ENCODE data around the gene TMEM30A. TPM values are rescaled to one million over a fixed set of nuclear protein-coding genes. Genes with fewer than 3 reads are reported as not detected.

TMEM30A gene
- total RNA-seq, 1 donor from 2014 or later = 40.0 TPM

DNA sequence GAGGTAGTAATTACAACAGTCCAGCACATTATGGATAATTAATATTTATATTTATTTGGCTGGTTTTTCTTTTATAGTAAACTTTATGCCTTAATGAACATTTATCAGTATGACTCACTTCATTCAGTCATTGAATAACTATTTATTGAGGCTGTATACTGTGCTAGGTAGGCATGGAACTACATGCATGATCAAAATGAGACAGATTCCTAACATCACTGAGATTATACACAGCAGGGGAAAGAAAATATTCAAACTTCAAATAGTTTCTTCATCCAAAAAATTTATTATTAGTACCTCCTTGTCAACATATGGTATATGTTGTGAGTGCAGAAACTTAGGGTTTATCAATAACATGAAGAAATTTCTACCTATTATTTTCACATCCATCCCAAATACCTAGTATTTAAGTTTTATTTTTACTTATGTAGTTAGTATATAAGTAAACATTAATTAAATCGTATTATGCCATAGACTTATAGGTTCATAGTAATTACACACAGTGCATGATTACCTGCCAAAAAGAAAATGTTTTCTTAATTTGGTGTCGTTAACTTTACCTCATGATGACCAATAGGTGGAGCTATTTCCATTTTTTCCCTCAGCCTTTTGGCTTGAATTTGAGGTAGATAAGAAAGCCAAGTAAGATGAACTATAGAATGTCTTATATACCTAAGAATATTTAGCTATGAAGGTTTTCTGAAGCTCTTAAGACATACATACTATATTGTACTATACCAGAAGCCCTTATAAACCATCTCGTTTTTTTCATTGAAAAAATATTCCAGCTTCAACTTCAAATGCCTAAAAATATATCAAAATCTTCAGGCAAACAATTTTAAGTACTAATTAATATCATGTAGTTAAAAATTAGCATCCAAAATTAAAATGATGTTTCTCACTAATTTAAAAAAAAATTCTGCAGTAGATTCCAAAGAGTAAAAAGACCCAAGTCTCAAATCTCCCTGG lies 12.5 kb upstream of the TMEM30A start:
- DNase-seq = no peak
- intact Hi-C loops (cut with DNase I) = loop anchor here (5.0 kb wide), 1 partner anchor 210 kb away; no protein-coding TSS in a partner anchor
- ATAC-seq (ENCODE audit: poor library complexity) = peak; percentile 42

GRCh38 chr6:75292555-75292954 lies 8.0 kb upstream of the TMEM30A start:
- intact Hi-C loops (cut with DNase I) = no loop called here

DNA sequence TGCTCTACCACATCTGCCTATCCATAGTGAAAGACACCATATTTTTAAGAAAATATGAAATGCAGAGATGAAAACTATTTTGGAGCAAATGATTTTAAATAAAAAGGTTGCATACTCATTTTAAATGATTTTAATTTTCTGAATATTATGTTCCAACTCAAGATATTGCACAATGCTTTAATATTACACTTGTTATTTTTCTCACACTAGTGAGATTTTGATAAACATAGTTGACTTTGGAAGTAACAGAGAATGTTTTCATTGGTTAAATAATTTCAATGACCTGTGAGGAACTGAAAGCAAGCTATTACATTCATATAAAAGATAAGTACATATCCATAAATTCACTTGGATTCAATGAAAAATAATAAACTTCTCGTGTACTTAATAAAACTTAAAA lies 7.2 kb upstream of the TMEM30A start:
- DNase-seq = no peak
- no peak for ATAC-seq (ENCODE audit: poor library complexity)
- intact Hi-C loops (cut with DNase I) = no loop called here

More at GRCh38 chr6:75292555-75292954, 8.0 kb upstream of the TMEM30A start:
- ATAC-seq (ENCODE audit: poor library complexity) = no peak
- DNase-seq = no peak

DNA sequence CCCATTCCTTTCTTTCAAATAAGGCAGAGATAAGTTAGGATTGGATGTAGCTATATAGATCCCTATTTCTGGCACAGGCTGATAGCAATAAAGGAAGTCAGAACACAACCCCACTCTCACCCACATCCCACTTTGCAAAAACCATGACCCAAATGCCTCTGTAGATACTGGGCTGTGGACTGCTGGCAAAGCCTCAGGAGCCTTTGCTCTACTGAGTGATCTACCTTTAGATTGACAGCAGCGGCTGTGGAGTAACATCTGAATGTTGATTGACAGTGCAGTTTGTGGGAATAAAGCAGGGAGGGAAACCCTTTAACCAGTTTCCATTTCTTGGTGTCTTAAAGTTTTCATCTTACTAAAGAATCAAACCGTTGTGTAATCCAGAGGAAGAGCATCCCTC lies 6.7 kb upstream of the TMEM30A start:
- ATAC-seq (ENCODE audit: poor library complexity) (peak; percentile 30), DNase-seq (no peak)
- intact Hi-C loops (cut with DNase I) = no loop called here

DNA sequence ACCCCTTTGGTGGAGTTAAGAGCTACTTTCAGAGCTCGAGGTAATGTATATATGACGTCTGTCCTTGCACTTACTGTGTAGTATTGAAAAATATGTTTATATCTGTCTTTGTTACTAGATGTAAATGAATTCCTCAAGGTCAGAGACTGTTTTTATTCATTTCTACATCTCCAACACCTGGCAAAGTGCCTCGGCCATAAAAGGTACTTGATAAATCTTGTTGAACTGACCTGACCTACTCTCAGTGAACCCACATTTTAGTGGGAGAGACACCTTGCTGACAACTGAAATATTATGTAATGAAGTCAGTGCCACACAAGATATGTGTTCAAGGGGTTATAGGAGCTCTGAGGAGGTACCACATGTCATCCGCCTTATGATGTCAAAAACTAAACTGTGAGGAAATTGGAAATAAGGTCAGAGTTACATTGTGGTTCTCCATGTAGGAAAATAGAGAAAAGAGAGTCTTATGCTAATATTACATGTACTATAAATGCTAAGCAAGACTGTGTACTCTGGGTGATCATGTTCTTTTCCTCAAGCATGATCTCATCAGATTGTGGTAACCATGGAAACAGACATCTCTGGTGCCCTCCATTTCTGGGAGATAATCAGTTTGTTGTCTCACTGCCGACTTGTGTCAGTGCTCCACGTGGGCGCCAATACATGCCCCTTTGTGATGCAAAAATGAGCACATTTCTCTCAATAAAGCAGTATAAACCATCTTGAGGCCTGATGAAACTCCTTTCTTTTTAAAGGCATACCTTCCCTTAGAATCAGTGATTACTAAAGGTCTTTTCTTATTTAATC lies 5.7 kb upstream of the TMEM30A start:
- ATAC-seq (ENCODE audit: poor library complexity) = no peak
- intact Hi-C loops (cut with DNase I) = no loop called here

DNA sequence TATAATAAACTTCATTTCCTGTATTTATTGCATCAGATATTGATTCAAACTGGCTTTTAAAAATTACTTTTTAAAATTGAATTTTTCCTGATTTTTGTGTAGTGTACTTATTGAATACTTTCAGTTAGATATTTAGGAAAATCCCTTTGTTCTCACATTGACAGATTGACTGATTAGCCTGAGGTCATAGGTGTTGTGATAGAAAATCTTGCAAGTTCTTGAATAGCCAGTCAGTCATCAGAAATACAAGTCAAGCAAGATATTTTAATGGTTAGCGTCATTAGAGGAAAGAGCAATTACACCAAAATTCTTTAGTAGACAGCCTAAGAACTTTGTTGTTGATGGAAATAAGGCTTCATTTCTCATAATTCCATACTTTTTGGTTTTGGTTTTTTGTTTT lies 3.4 kb upstream of the TMEM30A start:
- ATAC-seq (ENCODE audit: poor library complexity) (no peak), DNase-seq (no peak)
- intact Hi-C loops (cut with DNase I) = no loop called here

More for the DNA sequence above, 5.7 kb upstream of the TMEM30A start:
- DNase-seq = no peak

GRCh38 chr6:75287424-75287823 lies 2.8 kb upstream of the TMEM30A start:
- intact Hi-C loops (cut with DNase I) = no loop called here
- ATAC-seq (ENCODE audit: poor library complexity) (no peak), DNase-seq (no peak)

- ATAC-seq (ENCODE audit: poor library complexity) (no peak), DNase-seq (no peak)
- intact Hi-C loops (cut with DNase I) = no loop called here
Measured at GRCh38 chr6:75286955-75287354, 2.4 kb upstream of the TMEM30A start.

- intact Hi-C loops (cut with DNase I) = no loop called here
- ATAC-seq (ENCODE audit: poor library complexity) (no peak), DNase-seq (no peak)
Measured at GRCh38 chr6:75285283-75285639, 669 bp upstream of the TMEM30A start.

DNA sequence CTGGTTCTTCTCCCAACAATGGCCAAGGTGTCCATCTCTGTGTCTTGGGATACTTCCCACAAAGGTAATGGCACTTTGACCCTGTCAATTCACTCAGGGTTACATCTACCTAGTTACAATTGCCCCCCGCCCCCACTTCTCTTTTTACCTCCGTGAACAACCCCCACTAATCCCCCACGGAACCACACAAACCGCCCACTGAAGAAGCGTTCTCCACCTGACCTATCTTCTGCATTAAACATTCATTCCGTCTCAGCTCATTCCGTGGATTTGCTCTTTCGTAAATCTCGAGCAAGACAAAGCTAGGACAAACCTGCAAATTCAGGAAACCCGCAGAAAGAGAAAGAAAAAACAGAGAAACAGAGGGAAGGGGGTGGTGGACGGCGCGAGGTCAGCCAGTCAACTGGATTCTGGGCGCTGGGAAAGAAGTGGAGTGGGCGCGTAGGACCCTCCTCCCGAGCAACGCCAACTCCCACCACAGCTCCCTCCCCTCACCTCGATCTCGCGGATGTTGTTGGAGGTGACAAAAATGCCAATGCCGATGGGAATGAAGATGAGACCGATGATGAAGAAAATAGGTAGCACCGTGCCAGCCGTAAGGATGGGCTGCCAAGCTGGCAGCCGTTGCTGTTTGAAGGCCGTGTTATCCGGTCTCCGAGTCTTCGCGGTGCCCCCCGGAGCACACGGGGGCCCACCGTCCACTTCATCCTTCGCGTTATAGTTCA lies 523 bp downstream of the TMEM30A start:
- intact Hi-C loops (cut with DNase I) = no loop called here
- ATAC-seq (ENCODE audit: poor library complexity) (peak; percentile 48), DNase-seq (no peak)

GRCh38 chr6:75282706-75283105 lies 1.9 kb downstream of the TMEM30A start:
- DNase-seq = no peak
- intact Hi-C loops (cut with DNase I) = no loop called here
- no peak for ATAC-seq (ENCODE audit: poor library complexity)

DNA sequence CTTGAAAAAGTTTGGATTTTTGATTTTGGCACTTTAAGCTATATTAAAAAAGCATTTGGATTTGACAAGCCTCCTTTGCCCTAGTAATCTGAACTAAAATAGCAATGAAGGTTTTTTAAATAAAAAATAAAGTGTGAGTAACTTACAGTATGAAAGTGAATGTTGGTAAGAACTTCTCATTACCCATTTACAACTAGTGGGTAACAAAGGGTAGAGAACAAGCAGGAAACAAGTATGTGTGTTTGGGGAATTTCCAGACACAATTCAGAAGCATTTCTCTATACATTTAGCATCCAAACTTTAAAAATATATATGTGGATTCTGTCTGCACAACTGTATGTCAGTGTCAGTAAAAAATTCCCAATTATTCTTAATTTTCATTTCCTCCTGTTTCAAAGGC lies 2.9 kb downstream of the TMEM30A start:
- no peak for DNase-seq
- no peak for ATAC-seq (ENCODE audit: poor library complexity)
- intact Hi-C loops (cut with DNase I) = no loop called here

- ATAC-seq (ENCODE audit: poor library complexity) = no peak
- intact Hi-C loops (cut with DNase I) = no loop called here
Measured at GRCh38 chr6:75280131-75280855, 4.3 kb downstream of the TMEM30A start.

DNA sequence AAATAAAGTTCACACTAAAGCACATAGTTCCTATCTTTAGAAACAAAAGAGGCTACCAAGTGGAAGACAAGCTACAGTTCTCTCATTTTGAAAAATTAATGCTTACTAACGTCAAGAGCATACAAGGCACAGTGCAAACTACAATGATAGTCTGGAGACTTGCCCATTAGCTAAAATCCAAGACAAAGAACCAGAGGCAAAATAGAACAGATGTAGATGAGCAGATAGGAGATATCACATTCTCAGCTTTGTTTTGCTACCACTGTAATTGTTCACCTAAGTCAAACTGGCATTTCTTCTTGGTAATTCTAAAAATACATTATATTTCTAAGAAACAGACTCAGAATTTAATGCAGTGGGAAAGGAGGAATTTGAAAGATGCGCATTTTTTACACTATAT lies 5.2 kb downstream of the TMEM30A start:
- intact Hi-C loops (cut with DNase I) = loop anchor here (5.0 kb wide), 1 partner anchor 233 kb away; no protein-coding TSS in a partner anchor
- ATAC-seq (ENCODE audit: poor library complexity) = no peak
- no peak for DNase-seq

More at GRCh38 chr6:75280131-75280855, 4.3 kb downstream of the TMEM30A start:
- DNase-seq = no peak

GRCh38 chr6:75278474-75279077 lies 6.0 kb downstream of the TMEM30A start:
- intact Hi-C loops (cut with DNase I) = loop anchor here (5.0 kb wide), 1 partner anchor 234 kb away; no protein-coding TSS in a partner anchor
- ATAC-seq (ENCODE audit: poor library complexity) = no peak
- DNase-seq = no peak

- no peak for DNase-seq
- intact Hi-C loops (cut with DNase I) = loop anchor here (5.0 kb wide), 1 partner anchor 237 kb away; no protein-coding TSS in a partner anchor
- no peak for ATAC-seq (ENCODE audit: poor library complexity)
Measured at GRCh38 chr6:75275067-75275466, 9.5 kb downstream of the TMEM30A start.

- no peak for ATAC-seq (ENCODE audit: poor library complexity)
- intact Hi-C loops (cut with DNase I) = no loop called here
Measured at GRCh38 chr6:75273009-75273408, 11.6 kb downstream of the TMEM30A start.

More at GRCh38 chr6:75273009-75273408, 11.6 kb downstream of the TMEM30A start:
- DNase-seq = no peak
